Central memory CD8-positive, alpha-beta T cell (primary cell): ENCODE data around the gene PEX11A.
"Not testable (repeated sequence)": the region's sequence is repeated elsewhere in the genome, so short reads cannot be mapped to it uniquely, and the experiment has no call there.

Experiments used
- ATAC-seq: fragments of 150-1000 bp; cut with Tn5 transposase; replicated peaks from 2 replicates; pipeline ENCODE4 v1.10.0; 2022; ENCODE audit warnings: mild to moderate bottlenecking, moderate FRiP score, moderate number of reproducible peaks; ENCODE audit not compliant: poor library complexity, severe bottlenecking; ENCODE audit errors: extremely low read depth
- DNase-seq, 2 donors: peaks; one replicate each; pipeline ENCODE4 v3.0.0; 2021; ENCODE audit warnings: low spot score in 2 of 2
- H3K27ac Mint-ChIP-seq: one replicate; pipeline ENCODE4 v1.8.0; 2022; ENCODE audit warnings: low read depth, mild to moderate bottlenecking, moderate library complexity, mixed read lengths
- H3K27me3 Mint-ChIP-seq: one replicate; pipeline ENCODE4 v1.8.0; 2022; ENCODE audit warnings: mixed read lengths
- H3K36me3 Mint-ChIP-seq: one replicate; pipeline ENCODE4 v1.8.0; 2022; ENCODE audit warnings: mild to moderate bottlenecking, moderate library complexity, mixed read lengths; ENCODE audit not compliant: insufficient read depth
- H3K4me1 Mint-ChIP-seq: one replicate; pipeline ENCODE4 v1.8.0; 2022; ENCODE audit warnings: mixed read lengths
- H3K4me3 Mint-ChIP-seq: one replicate; pipeline ENCODE4 v1.8.0; 2022; ENCODE audit warnings: mild to moderate bottlenecking, moderate library complexity, mixed read lengths
- H3K9me3 Mint-ChIP-seq: one replicate; pipeline ENCODE4 v1.8.0; 2022; ENCODE audit warnings: mixed read lengths

PEX11A gene

GRCh38 chr15:89695198-89695597, 4.6 kb upstream of the PEX11A start:
- Mint-ChIP-seq H3K9me3 (no peaks in the 10 kb centered on the region), H3K27ac (no peak overlapping the region), H3K36me3 (peaks cover 4% of the 10 kb centered on the region), H3K4me3 (no peak overlapping the region), H3K4me1 (peaks cover 7% of the 10 kb centered on the region), H3K27me3 (peaks cover 22% of the 10 kb centered on the region)
- ATAC-seq (no peak), DNase-seq (no peak)

DNA sequence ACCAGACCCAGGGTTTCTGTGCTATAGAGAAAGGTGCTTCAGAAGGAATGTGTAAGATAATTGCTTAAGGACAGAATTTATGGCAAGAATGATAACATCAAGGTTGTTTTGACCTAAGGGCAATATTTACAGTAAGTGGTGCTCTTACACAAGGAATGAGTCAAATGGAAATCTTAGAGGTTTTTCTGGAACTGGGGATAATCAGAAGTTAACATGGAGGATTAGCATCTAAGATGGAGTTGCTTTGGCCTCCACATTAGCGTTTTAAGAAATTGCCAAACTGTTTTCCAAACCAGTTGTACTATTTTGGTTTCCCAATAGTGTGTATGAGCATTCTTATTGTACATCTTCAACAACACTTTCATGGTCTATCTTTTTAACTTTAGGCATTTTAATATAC, 3.1 kb upstream of the PEX11A start:
- H3K9me3 Mint-ChIP-seq = no peaks in the 10 kb centered on the region
- no peak overlapping the region for H3K4me3 Mint-ChIP-seq
- no peak for ATAC-seq
- H3K36me3 Mint-ChIP-seq = peaks cover 4% of the 10 kb centered on the region
- H3K4me1 Mint-ChIP-seq = peaks cover 7% of the 10 kb centered on the region
- peaks cover 9% of the 10 kb centered on the region for H3K27me3 Mint-ChIP-seq
- DNase-seq = no peak
- H3K27ac Mint-ChIP-seq = no peak overlapping the region

DNA sequence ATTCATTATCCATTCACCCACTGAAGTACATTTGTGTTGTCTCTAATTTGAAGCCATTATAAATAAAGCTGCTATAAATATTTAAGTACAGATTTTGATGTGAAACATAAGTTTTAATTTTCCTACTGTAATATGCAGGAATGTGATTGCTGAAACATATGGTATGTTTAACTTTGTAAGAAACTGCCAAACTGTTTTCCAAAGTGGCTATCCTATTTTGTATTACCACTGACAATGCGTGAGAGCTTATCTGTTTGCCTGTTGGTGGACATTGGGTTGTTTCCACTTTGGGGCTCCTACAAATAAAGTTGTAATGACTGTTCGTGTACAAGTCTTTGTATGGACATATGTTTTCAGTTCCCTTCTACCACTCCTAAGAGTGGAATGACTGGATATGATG, 2.5 kb upstream of the PEX11A start:
- Mint-ChIP-seq H3K4me1 (peaks cover 7% of the 10 kb centered on the region), H3K27ac (no peak overlapping the region), H3K27me3 (peaks cover 9% of the 10 kb centered on the region), H3K4me3 (no peak overlapping the region), H3K36me3 (peaks cover 4% of the 10 kb centered on the region), H3K9me3 (no peaks in the 10 kb centered on the region)
- ATAC-seq = no peak
- DNase-seq = no peak

- Mint-ChIP-seq H3K27ac (peak overlapping the region; percentile 97), H3K4me3 (peak overlapping the region; percentile 95), H3K4me1 (peaks cover 12% of the 10 kb centered on the region)
- ATAC-seq, H3K27me3 Mint-ChIP-seq, H3K9me3 Mint-ChIP-seq, H3K36me3 Mint-ChIP-seq, DNase-seq: not testable (repeated sequence)
Measured at GRCh38 chr15:89689930-89690275, 651 bp downstream of the PEX11A start.

DNA sequence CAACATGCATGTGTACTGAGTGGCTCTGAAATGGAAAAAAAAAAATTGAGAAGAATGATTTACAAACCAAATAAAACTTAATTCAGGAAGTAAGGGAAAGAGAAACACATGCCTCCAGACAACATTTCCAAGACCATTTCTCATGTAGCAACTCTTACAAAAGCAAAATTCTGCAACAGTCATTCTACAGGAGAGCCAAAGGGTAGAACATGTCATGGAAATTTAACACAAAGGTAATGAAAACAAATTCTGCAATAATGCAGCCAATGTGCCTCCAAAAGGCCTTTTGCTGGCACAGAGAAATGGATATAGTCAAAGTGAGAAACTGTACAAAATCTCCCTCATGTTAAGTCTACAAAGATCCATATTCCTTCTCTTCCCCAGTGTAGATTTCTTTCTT, 4.0 kb downstream of the PEX11A start:
- ATAC-seq = no peak
- H3K9me3 Mint-ChIP-seq = no peaks in the 10 kb centered on the region
- H3K4me1 Mint-ChIP-seq = peaks cover 12% of the 10 kb centered on the region
- no peaks in the 10 kb centered on the region for H3K27me3 Mint-ChIP-seq
- DNase-seq = no peak
- H3K36me3 Mint-ChIP-seq = peaks cover 9% of the 10 kb centered on the region
- H3K27ac Mint-ChIP-seq = no peak overlapping the region
- no peak overlapping the region for H3K4me3 Mint-ChIP-seq

DNA sequence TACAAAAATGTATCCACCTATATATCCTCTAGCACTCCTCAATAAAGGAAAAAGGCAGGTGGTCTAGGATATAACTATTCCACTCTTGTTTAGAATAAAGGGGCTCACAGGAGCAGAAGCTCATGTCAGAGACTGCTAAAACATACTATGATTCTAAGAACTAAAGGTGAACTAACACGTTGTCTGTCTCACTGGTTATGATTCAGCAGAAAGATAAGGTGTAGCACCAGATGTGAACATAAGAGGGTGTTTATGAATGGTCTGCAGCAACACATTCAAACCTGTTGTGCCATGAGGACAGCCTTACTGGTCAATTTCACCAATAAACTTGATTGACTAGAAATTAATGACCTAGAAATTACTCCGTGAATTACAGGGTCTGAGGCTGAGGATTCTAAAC, 4.6 kb downstream of the PEX11A start:
- Mint-ChIP-seq H3K4me3 (no peak overlapping the region), H3K27ac (no peak overlapping the region), H3K27me3 (no peaks in the 10 kb centered on the region), H3K4me1 (peaks cover 9% of the 10 kb centered on the region), H3K36me3 (peaks cover 8% of the 10 kb centered on the region), H3K9me3 (no peaks in the 10 kb centered on the region)
- ATAC-seq = no peak
- no peak for DNase-seq

- Mint-ChIP-seq H3K4me1 (no peaks in the 10 kb centered on the region), H3K9me3 (no peaks in the 10 kb centered on the region), H3K4me3 (no peak overlapping the region), H3K36me3 (peaks cover 3% of the 10 kb centered on the region), H3K27ac (no peak overlapping the region), H3K27me3 (no peaks in the 10 kb centered on the region)
- DNase-seq = no peak
- no peak for ATAC-seq
Measured at GRCh38 chr15:89681146-89681545, 9.4 kb downstream of the PEX11A start.

DNA sequence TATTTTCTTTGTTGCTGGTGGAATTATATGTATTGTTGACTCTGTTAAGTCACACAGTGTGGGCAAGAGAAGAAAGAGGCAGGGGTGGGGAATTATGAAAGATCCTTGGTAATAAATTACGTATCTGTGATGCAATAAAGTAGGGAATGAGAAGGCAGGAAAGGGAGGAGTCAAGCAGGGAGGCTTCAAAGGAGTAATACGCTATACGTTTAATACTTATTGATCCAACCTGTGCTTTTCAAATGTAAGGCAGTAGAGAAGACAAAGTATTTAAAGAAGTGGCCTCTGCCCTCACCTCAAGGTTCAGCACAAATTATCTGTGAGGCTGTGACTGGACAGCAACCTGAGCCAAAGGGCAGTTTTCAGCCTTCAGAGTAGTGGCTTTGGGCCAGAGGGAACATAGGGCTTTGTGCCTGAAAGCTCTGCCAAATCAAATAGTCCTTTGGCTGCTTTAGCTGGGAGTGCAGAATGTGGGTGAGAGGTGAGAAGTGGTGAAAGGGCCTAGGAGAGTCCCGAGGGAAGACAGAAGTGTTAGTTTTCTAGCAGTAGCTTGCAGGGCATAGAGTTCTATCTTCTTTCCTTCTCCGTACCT, 10.2 kb downstream of the PEX11A start:
- H3K9me3 Mint-ChIP-seq = no peaks in the 10 kb centered on the region
- H3K27me3 Mint-ChIP-seq = no peaks in the 10 kb centered on the region
- H3K27ac Mint-ChIP-seq = no peak overlapping the region
- peaks cover 1% of the 10 kb centered on the region for H3K36me3 Mint-ChIP-seq
- ATAC-seq (no peak), DNase-seq (no peak)
- no peaks in the 10 kb centered on the region for H3K4me1 Mint-ChIP-seq
- H3K4me3 Mint-ChIP-seq = no peak overlapping the region

- no peak within 1 kb of the TSS for H3K27ac Mint-ChIP-seq
- H3K4me3 Mint-ChIP-seq = no peak within 1 kb of the TSS
- H3K4me1 Mint-ChIP-seq = no peaks in the 10 kb centered on the region
- no peak for DNase-seq
- no peak for ATAC-seq
- no peaks in the 10 kb centered on the region for H3K9me3 Mint-ChIP-seq
- H3K27me3 Mint-ChIP-seq = no peaks in the 10 kb centered on the region
- peaks cover 1% of the 10 kb centered on the region for H3K36me3 Mint-ChIP-seq
Measured at GRCh38 chr15:89679212-89679611, 11.3 kb downstream of the PEX11A start, which contains the start of gene PLIN1. PLIN1 (minus strand) TSS chr15:89679367; CDS start chr15:89677489, 1,878 bp downstream.

GRCh38 chr15:89677381-89677780, 13.2 kb downstream of the PEX11A start:
- no peak overlapping the region for H3K27ac Mint-ChIP-seq
- H3K4me3 Mint-ChIP-seq = no peak overlapping the region
- ATAC-seq (no peak), DNase-seq (no peak)
- no peaks in the 10 kb centered on the region for H3K9me3 Mint-ChIP-seq
- H3K4me1 Mint-ChIP-seq = no peaks in the 10 kb centered on the region
- no peaks in the 10 kb centered on the region for H3K27me3 Mint-ChIP-seq
- H3K36me3 Mint-ChIP-seq = no peaks in the 10 kb centered on the region

- ATAC-seq (no peak), DNase-seq (no peak)
- H3K4me1 Mint-ChIP-seq = no peaks in the 10 kb centered on the region
- no peaks in the 10 kb centered on the region for H3K36me3 Mint-ChIP-seq
- H3K27me3 Mint-ChIP-seq = no peaks in the 10 kb centered on the region
- no peaks in the 10 kb centered on the region for H3K9me3 Mint-ChIP-seq
- no peak overlapping the region for H3K27ac Mint-ChIP-seq
- H3K4me3 Mint-ChIP-seq = no peak overlapping the region
Measured at GRCh38 chr15:89675606-89676005, 14.9 kb downstream of the PEX11A start.

DNA sequence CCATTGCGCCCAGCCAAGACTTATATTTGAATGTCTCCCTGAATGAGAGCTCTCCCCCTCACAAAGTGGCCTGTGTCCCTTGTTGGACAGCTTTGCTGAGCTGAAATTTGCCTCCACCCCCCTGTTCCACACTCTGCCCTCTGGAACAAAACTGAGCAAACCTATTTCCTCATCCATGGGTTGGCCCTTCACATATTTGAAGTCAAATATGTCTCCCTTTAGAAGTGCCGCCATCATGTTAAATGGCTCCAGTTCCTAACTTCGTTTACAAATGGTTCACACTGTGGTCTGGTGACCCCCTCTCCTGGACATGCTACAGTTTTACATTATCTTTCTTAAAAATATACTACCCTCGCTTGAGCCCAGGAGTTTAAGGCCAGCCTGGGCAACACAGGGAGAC, 16.0 kb downstream of the PEX11A start:
- no peaks in the 10 kb centered on the region for H3K4me1 Mint-ChIP-seq
- H3K9me3 Mint-ChIP-seq = no peaks in the 10 kb centered on the region
- no peaks in the 10 kb centered on the region for H3K27me3 Mint-ChIP-seq
- no peak overlapping the region for H3K4me3 Mint-ChIP-seq
- no peak for ATAC-seq
- no peaks in the 10 kb centered on the region for H3K36me3 Mint-ChIP-seq
- no peak overlapping the region for H3K27ac Mint-ChIP-seq
- DNase-seq = no peak

DNA sequence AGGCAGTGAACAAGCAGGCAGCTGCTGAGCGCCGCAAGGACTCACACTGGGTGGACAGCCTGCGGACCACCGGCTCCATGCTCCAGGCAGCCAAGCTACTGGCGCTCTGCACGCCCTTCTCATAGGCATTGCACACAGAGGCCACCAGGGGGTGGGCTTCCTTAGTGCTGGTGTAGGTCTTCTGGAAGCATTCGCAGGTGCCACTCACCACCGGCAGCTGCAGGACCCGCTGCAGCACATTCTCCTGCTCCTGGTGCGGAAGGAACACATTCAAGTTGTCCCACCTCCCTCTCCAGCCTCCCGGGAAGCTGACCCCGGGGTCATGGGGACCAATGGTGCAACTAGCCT, 17.4 kb downstream of the PEX11A start:
- no peaks in the 10 kb centered on the region for H3K9me3 Mint-ChIP-seq

More for the DNA sequence above, 17.4 kb downstream of the PEX11A start:
- Mint-ChIP-seq H3K36me3 (no peaks in the 10 kb centered on the region), H3K27me3 (no peaks in the 10 kb centered on the region), H3K4me3 (no peak overlapping the region), H3K27ac (no peak overlapping the region), H3K4me1 (no peaks in the 10 kb centered on the region)
- no peak for ATAC-seq
- no peak for DNase-seq
